K562 (cell line): Measurements from ENCODE around the gene CZIB. TPM values are rescaled to one million over a fixed set of nuclear protein-coding genes. Genes with fewer than 3 reads are reported as not detected.
A peak's percentile ranks its signal among the peaks of the same experiment; 100 is the strongest.

ENCODE experiments used
- ATF3 ChIP-seq, 2 experiments: fragments of 450-650 bp in 1 of 2; sonication (generic) in 1 of 2; formaldehyde crosslinking in 1 of 2; IDR thresholded peaks in 1 of 2; conservative IDR thresholded peaks in 1 of 2; 2 replicates each; pipeline versions ENCODE4 v1.6.1 to v1.8.1; 2016 to 2023; ENCODE audit warnings: mild to moderate bottlenecking in 2 of 2, moderate library complexity in 2 of 2, inconsistent platforms in 1 of 2, missing genetic modification reagents in 1 of 2
- EGR1 ChIP-seq: fragments of 450-650 bp; conservative IDR thresholded peaks from 2 replicates; pipeline ENCODE4 v1.6.1; 2017; ENCODE audit warnings: mild to moderate bottlenecking
- EP300 ChIP-seq: IDR thresholded peaks from 2 replicates; pipeline ENCODE4 v1.6.1; 2012; ENCODE audit warnings: low read length, improper control_type of control experiment
- EP400 ChIP-seq: fragments of 450-650 bp; IDR thresholded peaks from 2 replicates; pipeline ENCODE4 v1.6.1; 2017; ENCODE audit warnings: antibody characterized with exemption, mild to moderate bottlenecking, moderate library complexity
- ESRRA ChIP-seq: fragments of 450-650 bp; IDR thresholded peaks from 2 replicates; pipeline ENCODE4 v1.6.1; 2014; ENCODE audit warnings: low read depth, mild to moderate bottlenecking, moderate library complexity, borderline replicate concordance
- ETV5 ChIP-seq: sonication (generic); formaldehyde crosslinking; IDR thresholded peaks from 2 replicates; pipeline ENCODE4 v1.4.0; 2020; ENCODE audit warnings: low read depth, mild to moderate bottlenecking, missing genetic modification reagents
- FOXP1 ChIP-seq: sonication (generic); formaldehyde crosslinking; IDR thresholded peaks from 2 replicates; pipeline ENCODE4 v1.8.0; 2022; ENCODE audit warnings: mild to moderate bottlenecking, missing genetic modification reagents
- KDM1A ChIP-seq, 2 experiments: fragments of 450-650 bp; IDR thresholded peaks; 2 replicates each; pipeline ENCODE4 v1.6.1; 2016; ENCODE audit warnings: mild to moderate bottlenecking in 2 of 2
- POLR2G ChIP-seq: fragments of 200-400 bp; formaldehyde crosslinking; IDR thresholded peaks from 2 replicates; pipeline ENCODE4 v1.6.1; 2017; ENCODE audit warnings: low read depth, mild to moderate bottlenecking, antibody characterized with exemption, low read length, moderate library complexity
- PURB ChIP-seq: sonication (generic); formaldehyde crosslinking; IDR thresholded peaks from 2 replicates; pipeline ENCODE4 v1.9.0; 2021; ENCODE audit warnings: low read depth, mild to moderate bottlenecking, missing genetic modification reagents
- ZFP91 ChIP-seq: sonication (generic); formaldehyde crosslinking; IDR thresholded peaks from 2 replicates; pipeline ENCODE4 v1.8.0; 2022; ENCODE audit warnings: mild to moderate bottlenecking, missing genetic modification reagents
- ZNF589 ChIP-seq: fragments of 200-800 bp; sonication (Bioruptor generic); IDR thresholded peaks from 2 replicates; pipeline ENCODE4 v1.6.1; 2016; ENCODE audit warnings: low read depth, missing genetic modification characterization, missing compliant biosample characterization
- polyA plus RNA-seq, 8 experiments: library from polyadenylated mRNA; depleted of rRNA in 4 of 8; stranded (reverse) in 5 of 8; unstranded in 3 of 8; fragments of >200 nt; fragmentation: Nextera tagmentation in 2 of 8; fragmentation: Illumina TruSeq in 1 of 8; extraction: Ambion mirVana in 2 of 8; extraction: Trizol in 1 of 8; gene quantifications; 2 replicates each; pipeline versions ENCODE4 v1.2.1 to v1.2.3, GENCODE V29; 2011 to 2014; ENCODE audit warnings: inconsistent platforms in 1 of 8, missing spikeins in 1 of 8
- total RNA-seq, 7 experiments: library from RNA; depleted of rRNA in 6 of 7; stranded (reverse); fragments of >200 nt in 6 of 7; fragmentation: Illumina TruSeq in 2 of 7; extraction: Trizol in 2 of 7; gene quantifications; 2 replicates each; pipeline versions ENCODE4 v1.2.1 to v1.2.3, GENCODE V29; 2011 to 2021; ENCODE audit warnings: low replicate concordance in 1 of 7
- TF ChIP-seq, protein P1 (sequence below): fragments of 450-650 bp; formaldehyde crosslinking; IDR thresholded peaks from 2 replicates; pipeline ENCODE4 v1.4.0; 2020; ENCODE audit warnings: mild to moderate bottlenecking, moderate library complexity
- TF ChIP-seq, protein P2 (sequence below), 2 experiments: fragments of 200-800 bp in 1 of 2; sonication (Bioruptor generic) in 1 of 2; sonication (generic) in 1 of 2; formaldehyde crosslinking in 1 of 2; IDR thresholded peaks in 1 of 2; conservative IDR thresholded peaks in 1 of 2; 2 replicates each; pipeline versions ENCODE4 v1.5.0 to v1.6.1; 2016 to 2020; ENCODE audit warnings: missing compliant biosample characterization in 1 of 2, missing genetic modification characterization in 1 of 2, missing genetic modification reagents in 1 of 2
- TF ChIP-seq, protein P3 (sequence below): sonication (generic); formaldehyde crosslinking; IDR thresholded peaks from 2 replicates; pipeline ENCODE4 v1.8.0; 2022; ENCODE audit warnings: mild to moderate bottlenecking, missing genetic modification reagents

The CZIB gene
- total and polyA plus RNA-seq, 9 of the 15 experiments (the other 6 are each of a cell fraction or from before 2014, with no cell fraction given), result 52.6 to 111 (median 80.0) TPM

DNA sequence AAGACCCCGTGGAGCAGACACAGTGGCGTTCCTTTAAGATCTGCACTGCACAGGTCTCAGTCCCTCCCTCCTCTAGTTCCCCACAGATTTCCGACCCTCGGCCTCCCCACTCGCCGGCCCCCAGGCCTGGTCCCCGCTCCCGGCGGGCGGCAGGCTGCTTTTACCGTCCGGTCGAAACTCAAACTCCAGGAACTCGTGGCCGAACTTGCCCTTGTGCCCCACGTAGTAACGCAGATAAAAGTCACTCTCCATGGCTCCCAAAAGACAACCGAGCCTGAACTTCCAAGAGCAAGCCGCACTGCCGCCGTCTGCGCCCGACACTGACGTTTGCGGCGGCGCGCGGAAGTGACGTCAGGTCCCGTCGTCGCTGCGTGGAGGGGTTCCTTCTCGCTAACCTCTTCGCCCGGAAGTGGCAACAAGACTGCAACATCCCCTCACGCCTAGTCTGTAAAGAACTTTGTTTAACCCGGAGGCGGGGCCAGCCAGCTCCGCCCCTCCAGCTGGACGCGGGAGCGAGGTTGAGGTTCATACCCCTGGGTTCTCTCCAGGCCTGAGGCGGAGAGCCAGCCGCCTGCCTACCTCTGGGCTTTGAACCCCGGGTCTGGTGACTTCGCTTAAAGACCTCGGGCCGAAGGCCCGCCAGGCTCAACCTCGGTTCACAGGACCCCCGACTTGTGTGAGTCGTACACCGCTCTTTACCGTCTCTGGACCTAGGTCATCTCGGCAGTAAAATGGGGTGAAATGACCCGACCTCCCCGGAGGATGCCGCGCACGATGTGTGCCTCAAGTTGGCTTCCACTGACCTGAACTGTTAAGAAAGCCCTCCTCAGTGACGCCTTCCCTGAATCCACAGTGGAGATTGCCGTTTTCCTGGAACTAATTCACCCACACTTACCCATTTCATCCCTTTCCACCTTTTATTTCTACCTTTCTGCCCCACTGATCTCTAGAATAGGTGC lies 18.0 kb upstream of the CZIB start, which contains the start of gene MAGOH (continued):
- TF ChIP-seq ZFP91, result no peak
- TF ChIP-seq, protein P1, sequence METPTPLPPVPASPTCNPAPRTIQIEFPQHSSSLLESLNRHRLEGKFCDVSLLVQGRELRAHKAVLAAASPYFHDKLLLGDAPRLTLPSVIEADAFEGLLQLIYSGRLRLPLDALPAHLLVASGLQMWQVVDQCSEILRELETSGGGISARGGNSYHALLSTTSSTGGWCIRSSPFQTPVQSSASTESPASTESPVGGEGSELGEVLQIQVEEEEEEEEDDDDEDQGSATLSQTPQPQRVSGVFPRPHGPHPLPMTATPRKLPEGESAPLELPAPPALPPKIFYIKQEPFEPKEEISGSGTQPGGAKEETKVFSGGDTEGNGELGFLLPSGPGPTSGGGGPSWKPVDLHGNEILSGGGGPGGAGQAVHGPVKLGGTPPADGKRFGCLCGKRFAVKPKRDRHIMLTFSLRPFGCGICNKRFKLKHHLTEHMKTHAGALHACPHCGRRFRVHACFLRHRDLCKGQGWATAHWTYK, result no peak; the same call in 1 of the 2 replicates
- TF ChIP-seq ESRRA, result peak; percentile 85
- no peak for TF ChIP-seq KDM1A (IDR thresholded peaks at IDR 0.05)
- TF ChIP-seq ATF3 (IDR thresholded peaks at IDR 0.05), result peak; percentile 90
- no peak for TF ChIP-seq ATF3 (CRISPR knock-in tag; conservative IDR thresholded peaks at IDR 0.05)
- TF ChIP-seq EP300, result peak; percentile 85
- no peak for TF ChIP-seq EGR1
- TF ChIP-seq POLR2G, result peak; percentile 95
- TF ChIP-seq ZNF589 (CRISPR knock-in tag), result peak; percentile 83
- peak; percentile 50 for TF ChIP-seq FOXP1
- TF ChIP-seq ETV5 (CRISPR knock-in tag), result peak; percentile 99
- TF ChIP-seq, protein P2, sequence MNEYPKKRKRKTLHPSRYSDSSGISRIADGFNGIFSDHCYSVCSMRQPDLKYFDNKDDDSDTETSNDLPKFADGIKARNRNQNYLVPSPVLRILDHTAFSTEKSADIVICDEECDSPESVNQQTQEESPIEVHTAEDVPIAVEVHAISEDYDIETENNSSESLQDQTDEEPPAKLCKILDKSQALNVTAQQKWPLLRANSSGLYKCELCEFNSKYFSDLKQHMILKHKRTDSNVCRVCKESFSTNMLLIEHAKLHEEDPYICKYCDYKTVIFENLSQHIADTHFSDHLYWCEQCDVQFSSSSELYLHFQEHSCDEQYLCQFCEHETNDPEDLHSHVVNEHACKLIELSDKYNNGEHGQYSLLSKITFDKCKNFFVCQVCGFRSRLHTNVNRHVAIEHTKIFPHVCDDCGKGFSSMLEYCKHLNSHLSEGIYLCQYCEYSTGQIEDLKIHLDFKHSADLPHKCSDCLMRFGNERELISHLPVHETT (CRISPR knock-in tag; conservative IDR thresholded peaks at IDR 0.05 in 1 of 2, IDR thresholded peaks at IDR 0.05 in 1 of 2), result peak in 1 of 2 experiments; percentile 72; a peak in 2 of 4 replicates
- TF ChIP-seq, protein P3, sequence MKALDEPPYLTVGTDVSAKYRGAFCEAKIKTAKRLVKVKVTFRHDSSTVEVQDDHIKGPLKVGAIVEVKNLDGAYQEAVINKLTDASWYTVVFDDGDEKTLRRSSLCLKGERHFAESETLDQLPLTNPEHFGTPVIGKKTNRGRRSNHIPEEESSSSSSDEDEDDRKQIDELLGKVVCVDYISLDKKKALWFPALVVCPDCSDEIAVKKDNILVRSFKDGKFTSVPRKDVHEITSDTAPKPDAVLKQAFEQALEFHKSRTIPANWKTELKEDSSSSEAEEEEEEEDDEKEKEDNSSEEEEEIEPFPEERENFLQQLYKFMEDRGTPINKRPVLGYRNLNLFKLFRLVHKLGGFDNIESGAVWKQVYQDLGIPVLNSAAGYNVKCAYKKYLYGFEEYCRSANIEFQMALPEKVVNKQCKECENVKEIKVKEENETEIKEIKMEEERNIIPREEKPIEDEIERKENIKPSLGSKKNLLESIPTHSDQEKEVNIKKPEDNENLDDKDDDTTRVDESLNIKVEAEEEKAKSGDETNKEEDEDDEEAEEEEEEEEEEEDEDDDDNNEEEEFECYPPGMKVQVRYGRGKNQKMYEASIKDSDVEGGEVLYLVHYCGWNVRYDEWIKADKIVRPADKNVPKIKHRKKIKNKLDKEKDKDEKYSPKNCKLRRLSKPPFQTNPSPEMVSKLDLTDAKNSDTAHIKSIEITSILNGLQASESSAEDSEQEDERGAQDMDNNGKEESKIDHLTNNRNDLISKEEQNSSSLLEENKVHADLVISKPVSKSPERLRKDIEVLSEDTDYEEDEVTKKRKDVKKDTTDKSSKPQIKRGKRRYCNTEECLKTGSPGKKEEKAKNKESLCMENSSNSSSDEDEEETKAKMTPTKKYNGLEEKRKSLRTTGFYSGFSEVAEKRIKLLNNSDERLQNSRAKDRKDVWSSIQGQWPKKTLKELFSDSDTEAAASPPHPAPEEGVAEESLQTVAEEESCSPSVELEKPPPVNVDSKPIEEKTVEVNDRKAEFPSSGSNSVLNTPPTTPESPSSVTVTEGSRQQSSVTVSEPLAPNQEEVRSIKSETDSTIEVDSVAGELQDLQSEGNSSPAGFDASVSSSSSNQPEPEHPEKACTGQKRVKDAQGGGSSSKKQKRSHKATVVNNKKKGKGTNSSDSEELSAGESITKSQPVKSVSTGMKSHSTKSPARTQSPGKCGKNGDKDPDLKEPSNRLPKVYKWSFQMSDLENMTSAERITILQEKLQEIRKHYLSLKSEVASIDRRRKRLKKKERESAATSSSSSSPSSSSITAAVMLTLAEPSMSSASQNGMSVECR (CRISPR knock-in tag), result peak; percentile 86
- peak; percentile 96 for TF ChIP-seq EP400
- TF ChIP-seq PURB, result no peak
